HG02571 (cell line): ENCODE data around the gene COMT.

Source experiments
- ATAC-seq: cut with Tn5 transposase; IDR thresholded peaks from one replicate; pipeline ENCODE4 v1.9.1; 2021; ENCODE audit warnings: mild to moderate bottlenecking, moderate library complexity; ENCODE audit not compliant: unreplicated experiment

The COMT gene

GRCh38 chr22:19968450-19968891 is 26.9 kb downstream of the COMT start:
- ATAC-seq = no peak

GRCh38 chr22:19969141-19969928 is 27.8 kb downstream of the COMT start:
- ATAC-seq = no peak

GRCh38 chr22:19970031-19970478 is 28.5 kb downstream of the COMT start:
- ATAC-seq = no peak

- no peak for ATAC-seq
Observed at GRCh38 chr22:19970479-19971275, 29.1 kb downstream of the COMT start.

- no peak for ATAC-seq
Observed at GRCh38 chr22:19971276-19972124, 29.9 kb downstream of the COMT start.

- ATAC-seq = no peak
Observed at GRCh38 chr22:19972251-19972650, 30.7 kb downstream of the COMT start.

- no peak for ATAC-seq
Observed at GRCh38 chr22:19972652-19973550, 31.3 kb downstream of the COMT start.

GRCh38 chr22:19973551-19974267 is 32.1 kb downstream of the COMT start:
- ATAC-seq = no peak

- ATAC-seq = no peak
Observed at GRCh38 chr22:19974268-19974861, 32.8 kb downstream of the COMT start.

- ATAC-seq = no peak
Observed at GRCh38 chr22:19974935-19975706, 33.5 kb downstream of the COMT start.

GRCh38 chr22:19975707-19976035 is 34.1 kb downstream of the COMT start:
- no peak for ATAC-seq

GRCh38 chr22:19976671-19977070 is 35.1 kb downstream of the COMT start:
- ATAC-seq = no peak

- no peak for ATAC-seq
Observed at GRCh38 chr22:19977296-19978243, 36.0 kb downstream of the COMT start.

- ATAC-seq = no peak
Observed at GRCh38 chr22:19978748-19979147, 37.2 kb downstream of the COMT start.

GRCh38 chr22:19979712-19980493 is 38.3 kb downstream of the COMT start:
- no peak for ATAC-seq

- no peak for ATAC-seq
Observed at GRCh38 chr22:19980766-19981165, 39.2 kb downstream of the COMT start.
